Activated effector memory CD4-positive, alpha-beta T cell treated with Interleukin-2 at 50 U/mL for 16 hours (primary cell): ENCODE results near the gene CCDC74A.
"Not testable (repeated sequence)": the region's sequence is repeated elsewhere in the genome, so short reads cannot be mapped to it uniquely, and the experiment has no call there.

ENCODE experiments used
- DNase-seq: peaks from one replicate; pipeline ENCODE4 v3.0.0-alpha.2; 2020

CCDC74A gene

DNA sequence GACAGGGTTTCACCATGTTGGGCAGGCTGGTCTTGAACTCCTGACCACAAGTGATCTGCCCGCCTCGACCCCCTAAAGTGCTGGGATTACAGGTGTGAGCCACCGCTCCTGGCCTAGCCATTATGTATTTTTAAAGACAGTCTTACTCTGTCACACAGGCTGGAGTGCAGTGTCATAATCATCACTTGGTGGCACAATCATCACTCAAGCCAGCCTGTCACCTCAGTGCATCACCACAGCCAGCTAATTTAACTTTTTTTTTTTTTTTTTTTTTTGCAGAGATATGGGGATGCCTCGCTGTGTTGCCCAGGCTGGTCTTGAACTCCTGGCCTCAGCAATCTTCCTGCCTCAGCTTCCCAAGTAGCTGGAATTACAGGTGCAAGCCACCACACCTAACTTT lies 24.1 kb upstream of the CCDC74A start:
- DNase-seq, result not testable (repeated sequence)

DNA sequence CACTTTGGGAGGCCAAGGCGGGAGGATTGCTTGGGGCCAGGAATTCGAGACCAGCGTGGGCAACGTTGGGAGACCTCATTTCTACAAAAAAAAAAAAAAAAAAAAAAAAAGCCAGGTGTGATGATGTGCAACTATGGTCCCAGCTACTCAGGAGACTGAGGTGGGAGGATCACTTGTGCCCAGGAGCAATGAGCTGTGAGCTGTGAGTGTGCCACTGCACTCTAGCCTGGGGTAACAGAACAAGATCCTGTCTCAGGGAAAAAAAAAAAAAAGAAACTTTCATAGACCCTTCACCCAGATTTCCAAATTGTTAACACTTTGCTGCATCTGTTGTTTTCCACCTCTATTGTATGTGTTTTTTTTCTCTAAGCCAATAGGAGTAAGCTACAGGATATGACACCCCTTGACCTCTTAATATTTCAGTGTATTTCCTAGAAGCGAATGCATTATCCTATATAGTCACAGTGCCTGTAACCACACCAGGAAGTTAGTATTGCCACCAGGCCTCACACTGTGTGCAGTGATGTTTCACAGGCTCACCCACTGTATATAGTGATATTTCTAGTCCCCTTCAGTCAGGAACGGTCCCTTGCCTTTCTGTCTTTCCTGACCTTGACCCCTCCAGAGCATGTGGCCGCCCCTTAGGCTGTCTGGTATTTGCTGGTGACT lies 23.5 kb upstream of the CCDC74A start:
- DNase-seq, result not testable (repeated sequence)

DNA sequence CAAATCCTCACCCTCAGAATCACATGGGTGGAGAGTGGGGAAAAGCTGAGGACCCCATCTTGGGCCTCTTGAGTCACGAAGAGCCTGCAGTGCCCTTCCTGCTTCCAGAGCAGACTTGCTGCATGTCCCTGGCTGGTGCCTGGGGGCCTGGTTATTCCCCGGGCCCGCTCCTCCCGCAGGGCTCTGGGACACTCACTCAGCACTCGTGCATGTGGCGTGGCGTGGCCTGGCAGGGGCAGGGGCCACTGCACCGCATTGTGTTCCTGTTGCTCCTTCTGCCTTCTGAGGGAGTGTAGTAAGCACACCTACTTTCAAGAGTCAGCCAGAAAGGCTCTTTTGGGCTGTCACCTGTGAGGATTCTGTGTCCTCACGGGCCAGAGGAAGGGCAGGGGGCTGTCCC lies 18.1 kb upstream of the CCDC74A start:
- no peak for DNase-seq

DNA sequence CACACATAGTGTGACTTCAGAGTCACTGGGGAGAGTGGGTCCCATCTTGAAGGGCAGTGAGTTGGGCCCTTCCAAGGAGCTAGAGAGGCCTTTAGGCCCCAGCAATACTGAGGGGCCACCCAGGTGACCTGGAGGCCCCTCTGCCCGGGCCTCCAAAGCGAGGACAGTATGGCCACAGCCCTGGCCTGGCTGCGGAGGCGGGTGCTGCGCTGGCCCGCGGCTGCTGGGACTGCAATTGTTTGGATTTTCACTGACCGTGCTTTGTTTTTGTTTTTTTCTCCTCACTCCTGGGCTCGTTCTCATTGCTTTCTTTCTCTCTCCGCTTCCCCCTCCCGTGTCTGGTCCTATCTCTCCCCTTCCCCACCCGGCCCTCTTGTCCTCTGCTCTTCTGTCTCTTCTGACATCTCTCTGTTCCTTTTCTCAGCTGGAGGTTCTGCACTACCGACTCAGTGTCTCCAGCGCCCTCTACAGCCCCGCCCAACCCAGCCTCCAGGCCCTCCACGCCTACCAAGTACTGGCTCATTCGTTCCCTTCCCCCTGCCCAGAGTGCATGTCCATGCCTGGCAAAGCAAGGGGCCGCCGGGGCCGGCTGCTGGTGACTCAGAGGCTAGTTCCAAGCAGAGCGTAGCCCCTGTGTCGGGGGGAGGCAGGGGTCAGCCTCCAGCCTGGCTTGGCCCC lies 16.3 kb upstream of the CCDC74A start:
- DNase-seq, result not testable (repeated sequence)

DNA sequence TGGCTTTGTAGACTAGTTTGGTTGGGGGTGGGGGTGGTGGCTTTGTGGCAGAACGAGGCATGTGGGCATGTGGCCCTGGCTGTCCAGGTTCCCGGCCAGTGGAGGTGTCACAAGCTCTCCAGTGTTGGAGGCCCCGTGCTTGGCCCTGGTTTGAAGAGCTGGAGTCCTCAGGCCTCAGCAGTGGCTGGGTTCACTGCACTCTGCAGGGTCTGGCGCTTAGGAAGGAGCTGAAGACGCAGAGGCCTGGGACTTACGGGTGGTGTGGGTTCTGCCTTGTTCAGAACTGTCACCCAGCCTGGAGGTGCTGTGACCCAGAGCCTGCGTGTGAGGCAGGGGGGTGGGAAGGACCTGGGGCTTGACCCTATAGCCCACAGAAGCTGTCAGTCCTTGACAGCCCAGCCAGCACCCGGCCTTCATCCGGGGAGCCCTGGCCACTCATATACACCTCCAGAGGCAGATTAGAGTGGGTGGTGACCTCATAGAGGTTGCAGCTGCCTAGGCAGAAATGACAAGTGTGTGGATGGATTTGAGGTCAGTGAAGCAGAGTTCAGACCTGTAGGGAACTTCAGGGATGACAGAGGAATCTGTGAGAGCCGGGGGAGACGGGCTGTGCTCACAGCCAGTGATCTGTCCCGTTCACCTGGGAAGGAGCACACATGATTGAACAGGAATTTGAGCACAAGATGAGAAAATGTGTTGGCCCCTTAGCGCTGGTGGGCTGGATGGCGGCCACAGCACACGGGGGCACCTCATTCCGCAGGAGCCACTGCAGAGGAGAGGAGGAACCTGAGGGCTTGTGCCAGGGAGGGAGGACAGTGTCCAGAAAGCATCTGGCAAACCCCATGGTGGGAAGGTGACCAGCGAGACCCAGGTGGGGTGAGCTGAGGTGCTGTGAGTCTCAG lies 15.5 kb upstream of the CCDC74A start:
- DNase-seq, result not testable (repeated sequence)

DNA sequence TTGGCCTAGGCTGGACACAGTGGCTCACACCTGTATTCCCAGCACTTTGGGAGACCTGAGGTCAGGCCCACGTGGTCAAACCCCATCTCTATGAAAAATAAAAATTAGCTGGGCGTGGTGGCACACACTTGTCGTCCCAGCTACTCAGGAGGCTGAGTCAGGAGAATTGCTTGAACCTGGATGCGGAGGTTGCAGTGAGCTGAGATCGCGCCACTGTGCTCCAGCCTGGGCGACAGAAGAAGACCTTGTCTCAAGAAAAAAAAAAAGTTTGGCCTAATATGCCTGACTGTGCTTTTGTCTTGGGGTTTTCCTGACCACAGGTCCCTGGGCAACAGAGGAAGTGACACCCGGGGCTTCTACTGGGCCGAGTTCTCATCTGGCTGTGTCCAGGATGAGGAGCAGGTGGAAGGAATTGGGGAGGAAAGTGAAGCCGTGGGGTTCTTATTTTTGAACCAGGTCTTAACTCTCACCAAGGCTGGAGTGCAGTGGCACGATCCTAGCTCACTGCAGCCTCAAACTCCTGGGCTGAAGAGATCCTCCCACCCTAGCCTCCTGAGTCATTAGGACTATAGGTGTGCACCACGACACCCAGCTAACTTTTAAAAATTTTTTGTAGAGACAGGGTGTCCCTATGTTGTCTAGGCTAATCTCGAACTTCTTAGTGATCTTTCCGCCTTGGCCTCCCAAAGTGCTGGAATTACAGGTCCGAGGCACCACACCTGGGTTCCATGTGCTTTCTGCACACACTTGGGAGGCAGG lies 13.1 kb upstream of the CCDC74A start:
- not testable (repeated sequence) for DNase-seq

DNA sequence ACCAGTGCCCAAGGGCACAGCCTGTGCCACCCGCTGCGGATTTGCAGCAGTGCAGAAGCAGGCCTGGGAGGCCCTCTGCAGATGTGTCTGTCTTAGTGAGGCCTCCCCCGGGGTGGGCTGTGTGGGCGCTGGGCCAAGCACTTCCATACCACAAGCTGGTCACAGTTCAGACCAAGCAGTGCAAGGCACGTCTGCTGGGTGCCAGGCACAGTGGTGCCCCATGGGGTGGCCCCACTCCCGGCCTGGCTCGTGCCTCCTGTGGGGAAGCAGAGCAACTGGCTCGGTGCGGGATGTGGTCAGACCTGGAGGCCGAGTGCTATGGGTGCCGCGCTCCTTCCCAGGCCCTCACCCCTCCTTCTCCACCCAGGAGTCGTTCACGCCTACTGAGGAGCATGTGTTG lies 12.5 kb upstream of the CCDC74A start:
- not testable (repeated sequence) for DNase-seq

DNA sequence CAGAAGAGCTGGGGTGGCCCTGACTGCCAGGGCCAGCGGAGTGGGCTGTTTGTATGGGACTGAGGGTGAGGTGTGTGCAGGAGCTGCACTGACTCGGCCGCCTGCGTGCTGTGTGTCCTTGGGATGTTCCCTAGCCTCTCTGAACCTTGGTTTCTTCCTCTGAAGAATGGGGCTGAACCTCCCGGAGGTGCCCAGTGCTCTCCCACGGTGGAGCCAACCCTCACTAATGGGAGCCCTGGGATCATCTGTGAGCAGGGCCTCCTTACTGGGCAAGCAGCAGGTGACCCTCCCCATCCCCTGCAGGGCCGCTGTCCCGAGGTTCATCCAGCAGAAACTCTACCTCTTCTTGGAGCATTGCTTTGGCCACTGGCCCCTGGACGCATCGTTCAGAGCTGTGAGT lies 11.7 kb upstream of the CCDC74A start:
- no peak for DNase-seq

DNA sequence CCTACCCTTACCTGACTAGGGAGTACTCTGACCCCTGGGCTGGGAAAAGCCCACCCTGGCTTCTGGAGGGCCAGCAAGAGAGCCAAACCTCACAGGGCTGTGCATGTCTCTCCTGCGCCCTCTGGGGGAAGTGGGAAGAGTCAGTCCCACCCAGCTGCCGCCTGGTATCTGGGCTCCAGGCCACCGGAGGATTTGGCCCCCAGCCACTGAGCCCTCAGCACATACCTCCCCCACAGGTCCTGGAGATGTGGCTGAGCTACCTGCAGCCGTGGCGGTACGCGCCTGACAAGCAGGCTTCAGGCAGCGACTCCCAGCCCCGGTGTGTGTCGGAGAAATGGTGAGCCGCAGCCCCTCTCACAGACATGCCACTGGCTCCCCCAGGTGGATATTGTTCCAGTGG lies 11.1 kb upstream of the CCDC74A start:
- not testable (repeated sequence) for DNase-seq

DNA sequence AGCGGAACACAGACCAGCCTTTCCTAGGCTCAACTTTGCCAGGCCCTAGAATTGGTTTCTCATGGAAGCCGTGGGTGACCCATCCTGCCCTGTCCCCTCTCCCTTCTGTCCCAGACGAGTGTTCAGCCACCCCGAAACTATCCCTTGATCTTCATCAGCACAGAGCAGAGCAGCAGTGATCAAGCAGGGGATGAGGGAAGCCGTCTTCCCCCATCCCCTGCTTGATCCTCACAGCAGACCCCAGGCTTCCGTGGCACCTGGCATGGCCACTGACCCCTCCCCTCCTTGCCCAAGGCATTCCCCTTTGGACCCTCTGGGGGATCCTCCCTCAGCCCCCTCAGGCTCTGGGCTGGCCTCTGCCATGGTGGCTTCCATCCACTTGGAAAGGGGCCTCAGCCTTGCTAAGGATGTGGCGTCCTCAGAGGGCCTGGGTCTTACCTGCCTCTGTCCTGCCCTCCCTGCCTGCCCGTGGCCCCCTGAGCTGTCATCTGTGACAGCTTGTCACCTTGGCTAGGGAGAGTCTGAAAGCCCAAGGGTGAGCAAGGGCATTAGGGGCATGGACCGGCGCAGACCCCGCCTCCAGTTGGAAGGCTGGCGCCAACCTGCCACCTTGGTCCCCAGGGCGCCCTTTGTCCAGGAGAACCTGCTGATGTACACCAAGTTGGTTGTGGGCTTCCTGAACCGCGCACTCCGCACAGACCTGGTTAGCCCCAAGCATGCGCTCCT lies 10.4 kb upstream of the CCDC74A start:
- DNase-seq, result no peak

DNA sequence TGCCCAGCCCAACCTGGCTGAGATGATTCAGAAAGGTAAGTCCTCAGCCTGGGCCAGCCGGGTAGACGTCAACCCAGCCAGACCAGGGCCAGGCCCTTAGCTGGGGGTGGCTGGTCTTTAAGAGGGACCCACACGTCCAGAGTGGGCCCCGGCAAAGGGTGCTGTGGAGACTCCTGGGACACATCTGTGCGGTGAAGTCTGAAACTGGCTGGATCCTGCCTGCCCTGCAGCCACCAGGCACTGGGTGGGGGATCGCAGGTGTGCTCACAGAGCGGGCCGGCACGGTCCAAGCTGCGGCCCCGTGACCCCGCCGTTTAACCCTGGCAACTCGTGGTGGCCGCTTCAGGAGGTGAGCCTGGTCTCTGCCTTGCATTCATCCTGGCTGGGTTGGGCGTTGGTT lies 9.8 kb upstream of the CCDC74A start:
- DNase-seq, result not testable (repeated sequence)

DNA sequence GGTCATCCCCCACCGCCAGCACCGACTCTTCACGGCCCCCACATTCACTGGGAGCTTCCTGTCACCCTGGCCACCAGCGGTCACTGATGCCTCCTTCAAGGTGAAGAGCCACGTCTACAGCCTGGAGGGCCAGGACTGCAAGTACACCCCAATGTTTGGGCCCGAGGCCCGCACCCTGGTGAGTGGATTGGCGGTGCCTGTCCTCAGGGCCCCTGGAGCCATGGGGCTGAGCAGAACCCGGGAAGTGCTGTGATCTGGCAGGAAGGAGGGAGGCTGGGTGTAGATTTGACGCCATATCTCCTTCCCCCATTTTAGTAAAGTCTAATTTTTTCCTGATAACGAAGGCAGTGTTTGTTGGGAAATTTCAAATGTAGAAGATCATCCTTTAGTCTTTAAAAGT lies 9.2 kb upstream of the CCDC74A start:
- not testable (repeated sequence) for DNase-seq

DNA sequence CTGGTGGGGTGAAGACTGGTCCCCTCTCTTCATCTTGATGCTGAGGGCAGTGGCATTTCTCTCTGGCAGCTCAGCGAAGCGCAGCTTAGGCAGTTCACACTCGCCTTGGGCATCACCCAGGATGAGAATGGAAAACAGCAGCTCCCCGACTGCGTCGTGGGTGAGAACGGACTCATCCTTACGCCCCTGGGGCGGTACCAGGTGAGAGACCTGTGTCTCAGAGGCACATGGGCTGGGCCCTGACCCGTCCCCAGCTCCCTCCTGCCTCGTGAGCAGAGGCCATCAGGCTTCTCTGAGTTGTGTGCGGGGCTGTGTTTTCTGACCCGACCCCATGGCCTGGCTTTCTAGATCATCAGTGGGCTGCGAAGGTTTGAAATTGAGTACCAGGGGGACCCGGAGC lies 8.2 kb upstream of the CCDC74A start:
- DNase-seq, result no peak

DNA sequence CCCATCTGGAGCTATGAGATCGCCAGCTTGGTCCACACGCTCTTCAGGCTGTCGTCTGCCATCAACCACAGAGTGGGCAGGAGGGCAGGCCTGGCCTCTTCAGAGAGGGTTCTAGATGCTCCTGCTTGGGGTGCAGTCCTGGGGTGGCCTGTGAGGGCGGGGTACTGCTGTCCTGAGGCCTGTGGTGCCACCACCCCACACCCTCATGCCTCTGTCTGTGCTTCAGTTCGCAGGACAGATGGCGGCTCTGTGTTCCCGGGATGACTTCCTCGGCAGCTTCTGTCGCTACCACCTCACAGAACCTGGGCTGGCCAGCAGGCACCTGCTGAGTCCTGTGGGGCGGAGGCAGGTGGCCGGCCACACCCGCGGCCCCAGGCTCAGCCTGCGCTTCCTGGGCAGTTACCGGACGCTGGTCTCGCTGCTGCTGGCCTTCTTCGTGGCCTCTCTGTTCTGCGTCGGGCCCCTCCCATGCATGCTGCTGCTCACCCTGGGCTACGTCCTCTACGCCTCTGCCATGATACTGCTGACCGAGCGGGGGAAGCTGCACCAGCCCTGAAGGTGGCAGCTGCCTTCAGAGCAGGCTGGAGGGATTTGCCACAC lies 7.7 kb upstream of the CCDC74A start:
- DNase-seq, result not testable (repeated sequence)

DNA sequence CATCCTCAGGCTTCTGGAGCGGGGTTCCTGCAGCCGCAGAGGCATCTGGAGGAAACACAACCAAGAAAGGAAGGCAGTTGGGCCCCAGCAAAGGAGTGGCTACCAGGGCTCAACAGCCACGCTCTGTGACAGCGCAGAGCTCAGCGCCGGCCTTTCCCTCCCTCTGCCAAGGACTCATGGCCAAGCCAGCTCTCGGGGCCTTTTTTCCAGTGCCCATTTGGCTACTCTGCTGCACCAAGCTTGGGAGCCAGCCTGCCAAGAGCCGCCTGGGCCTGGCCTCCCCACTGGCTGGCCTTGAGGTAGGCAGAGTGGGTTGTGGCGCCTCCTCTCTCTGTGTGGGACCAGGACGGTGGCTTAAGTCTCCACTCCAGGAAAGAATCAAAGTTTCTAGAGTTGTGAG lies 7.2 kb upstream of the CCDC74A start:
- no peak for DNase-seq

DNA sequence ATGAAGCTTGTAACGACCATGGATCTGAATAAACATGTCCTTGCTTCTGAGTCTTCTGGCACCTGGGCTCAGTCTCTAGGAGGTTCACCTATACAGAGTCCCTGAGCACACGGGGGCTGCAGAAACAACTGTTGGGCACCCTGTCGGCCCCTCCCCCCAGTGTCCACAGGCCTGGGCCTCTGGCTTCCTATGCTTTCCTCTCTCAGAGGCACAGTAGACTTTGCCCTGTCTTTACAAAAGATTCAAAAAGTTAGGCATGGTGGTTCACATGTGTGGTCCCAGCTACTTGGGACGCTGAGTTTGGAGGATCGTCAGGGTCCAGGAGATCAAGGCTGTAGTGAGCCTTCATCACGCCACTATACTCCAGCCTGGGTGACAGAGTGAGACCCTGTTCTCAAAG lies 6.2 kb upstream of the CCDC74A start:
- DNase-seq, result not testable (repeated sequence)

DNA sequence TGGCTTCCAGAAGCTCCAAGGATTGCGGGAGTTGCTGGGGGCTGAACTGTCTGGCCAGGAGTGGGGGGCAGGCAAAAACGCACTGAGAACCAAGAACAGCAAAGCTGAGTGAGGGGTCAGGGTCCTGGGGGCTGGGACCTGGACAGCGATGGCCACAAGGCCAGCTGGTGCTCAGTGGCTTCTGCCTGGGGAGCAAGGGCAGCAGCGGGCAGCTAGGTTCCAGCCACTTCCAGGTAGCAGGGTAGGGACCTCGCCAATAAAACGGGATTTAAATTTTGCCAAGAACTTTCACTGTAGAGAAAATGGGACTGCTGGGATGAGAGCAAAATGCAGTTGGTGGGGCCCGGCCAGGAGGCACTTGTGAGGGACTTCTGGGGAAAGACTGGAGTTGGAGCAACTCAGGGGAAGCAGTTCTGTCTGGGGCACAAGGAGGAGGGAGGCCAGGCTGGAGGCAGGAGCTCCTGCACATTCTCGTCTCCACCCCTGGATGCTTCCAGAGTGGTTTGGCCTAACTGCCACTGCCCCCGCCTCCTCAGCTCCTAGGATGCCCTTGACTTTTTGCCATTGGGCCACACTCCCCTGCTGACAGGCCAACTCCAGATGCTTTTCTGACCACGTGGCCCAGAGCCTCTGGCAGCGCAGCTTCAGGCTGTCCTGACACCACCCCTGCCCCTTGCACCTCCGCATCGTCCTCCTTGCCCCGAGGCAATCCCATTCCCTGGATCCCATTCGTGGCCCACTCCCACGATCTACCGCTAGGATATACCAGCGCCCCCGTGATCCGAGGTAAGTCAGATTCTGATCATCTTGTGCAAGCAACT lies 5.5 kb upstream of the CCDC74A start:
- no peak for DNase-seq

DNA sequence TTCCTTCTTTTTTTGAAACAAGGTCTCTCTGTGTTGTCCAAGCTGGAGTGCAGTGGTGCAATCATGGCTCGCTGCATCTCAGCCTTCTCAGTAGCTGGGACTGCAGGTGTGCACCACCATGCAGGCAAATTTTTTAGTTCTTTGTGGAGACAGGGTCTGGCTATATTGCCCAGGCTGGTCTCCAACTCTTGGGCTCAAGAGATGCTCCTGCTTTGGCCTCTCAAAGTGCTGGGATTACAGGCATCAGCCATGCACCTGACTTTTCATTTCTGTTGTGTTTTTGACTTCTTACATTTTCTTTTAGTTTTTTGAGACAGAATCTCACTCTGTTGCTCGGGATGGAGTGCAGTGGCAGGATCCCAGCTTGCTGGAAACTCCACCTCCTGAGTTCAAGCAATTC lies 2.4 kb upstream of the CCDC74A start:
- not testable (repeated sequence) for DNase-seq

DNA sequence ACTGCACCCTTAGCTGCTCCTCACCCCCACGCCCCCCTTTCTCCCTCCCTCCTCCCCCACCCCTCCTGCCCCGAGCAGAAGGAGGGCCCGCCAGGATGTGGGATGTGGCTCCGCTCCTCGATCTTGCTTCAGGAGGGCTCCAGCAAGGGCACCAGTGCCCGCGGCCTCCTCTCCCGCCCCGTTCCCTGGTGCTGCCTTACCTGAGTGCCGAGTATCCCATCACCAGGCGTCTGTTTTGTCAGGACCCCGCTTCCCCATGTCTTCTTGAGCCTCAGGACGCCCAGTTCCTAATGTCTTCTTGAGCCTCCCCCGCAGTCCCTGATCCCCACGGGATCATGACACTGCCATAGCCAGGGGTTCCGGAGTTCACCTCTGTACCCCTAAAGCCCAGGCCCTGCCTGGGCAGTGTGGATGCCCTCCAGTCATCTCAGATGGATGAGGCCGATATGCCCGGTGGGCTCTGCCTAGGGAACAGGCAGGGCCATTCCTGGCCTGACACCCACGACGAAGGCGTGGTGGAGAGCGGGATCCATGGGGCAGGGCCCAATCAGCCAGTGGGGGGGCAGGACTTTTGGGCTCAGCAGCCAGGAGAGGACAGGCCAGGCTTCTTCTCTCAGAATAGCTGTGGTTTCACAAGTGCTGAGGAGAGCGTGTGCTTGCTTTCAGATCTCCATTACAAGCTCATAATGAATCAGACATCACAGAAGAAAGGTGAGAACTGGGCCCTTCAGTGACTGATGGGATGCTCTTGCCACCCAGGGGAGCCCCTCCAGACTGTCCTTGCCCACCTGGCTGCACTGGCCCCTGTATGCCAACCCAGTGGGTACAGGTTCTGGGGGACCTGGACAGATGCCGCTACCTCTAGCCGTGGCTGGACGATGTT lies 1.5 kb downstream of the CCDC74A start:
- not testable (repeated sequence) for DNase-seq
